GM23338 (cell line): ENCODE results near the gene UBXN4. TPM values are rescaled to one million over a fixed set of nuclear protein-coding genes. Genes with fewer than 3 reads are reported as not detected.

Experiments used
- ATAC-seq: fragments of 200-7000 bp; cut with Tn5 transposase; 3 replicates; pipeline ENCODE4 v1.9.1; 2020
- DNase-seq: peaks from one replicate; pipeline ENCODE4 v3.0.0-alpha.2; 2015; ENCODE audit warnings: low spot score
- H2AFZ ChIP-seq: fragments of 200-600 bp; sonication (generic); 2 replicates; pipeline ENCODE4 v1.8.0; 2016; ENCODE audit warnings: antibody characterized with exemption, mild to moderate bottlenecking, moderate library complexity
- H3F3A ChIP-seq: fragments of 200-600 bp; sonication (generic); replicated peaks from 2 replicates; pipeline ENCODE4 v1.8.0; 2017; ENCODE audit warnings: antibody characterized with exemption, mixed run types, low read depth
- H3K27ac ChIP-seq: fragments of 200-600 bp; sonication (generic); 2 replicates; pipeline ENCODE4 v1.6.1; 2016; ENCODE audit warnings: low read depth
- H3K27me3 ChIP-seq: fragments of 200-600 bp; sonication (generic); 2 replicates; pipeline ENCODE4 v1.8.0; 2016; ENCODE audit warnings: mild to moderate bottlenecking, mixed run types, moderate library complexity; ENCODE audit not compliant: insufficient read depth
- H3K36me3 ChIP-seq: fragments of 200-600 bp; sonication (generic); 2 replicates; pipeline ENCODE4 v1.8.0; 2016; ENCODE audit warnings: mild to moderate bottlenecking; ENCODE audit not compliant: insufficient read depth
- H3K4me1 ChIP-seq: fragments of 200-600 bp; sonication (generic); 2 replicates; pipeline ENCODE4 v1.8.0; 2016; ENCODE audit warnings: mild to moderate bottlenecking, moderate library complexity; ENCODE audit not compliant: insufficient read depth
- H3K4me2 ChIP-seq: fragments of 200-600 bp; sonication (generic); 2 replicates; pipeline ENCODE4 v1.7.1; 2017; ENCODE audit warnings: mixed run types
- H3K4me3 ChIP-seq: fragments of 200-600 bp; sonication (generic); 2 replicates; pipeline ENCODE4 v1.6.1; 2016; ENCODE audit warnings: mixed run types
- H3K79me2 ChIP-seq: fragments of 200-600 bp; sonication (generic); replicated peaks from 2 replicates; pipeline ENCODE4 v1.8.0; 2017; ENCODE audit warnings: mild to moderate bottlenecking; ENCODE audit not compliant: insufficient read depth
- H3K9me2 ChIP-seq: fragments of 200-600 bp; sonication (generic); 2 replicates; pipeline ENCODE4 v1.8.0; 2017; ENCODE audit not compliant: insufficient read depth
- H4K20me1 ChIP-seq: fragments of 200-600 bp; sonication (generic); replicated peaks from 2 replicates; pipeline ENCODE4 v1.8.0; 2017; ENCODE audit warnings: mild to moderate bottlenecking; ENCODE audit not compliant: insufficient read depth
- H3K27ac Mint-ChIP-seq: 2 replicates; pipeline ENCODE4 v1.8.0; 2020; ENCODE audit warnings: inconsistent platforms, mild to moderate bottlenecking, moderate library complexity, mixed read lengths
- H3K27me3 Mint-ChIP-seq: 3 replicates; pipeline ENCODE4 v1.8.0; 2022; ENCODE audit warnings: low read depth, mild to moderate bottlenecking, moderate library complexity, mixed read lengths, inconsistent platforms; ENCODE audit not compliant: insufficient read depth, poor library complexity
- H3K36me3 Mint-ChIP-seq: 3 replicates; pipeline ENCODE4 v1.8.0; 2021; ENCODE audit warnings: low read depth, mild to moderate bottlenecking, inconsistent platforms, moderate library complexity, mixed read lengths
- H3K4me1 Mint-ChIP-seq: 3 replicates; pipeline ENCODE4 v1.8.0; 2020; ENCODE audit warnings: mild to moderate bottlenecking, inconsistent platforms, mixed read lengths
- H3K4me3 Mint-ChIP-seq: 3 replicates; pipeline ENCODE4 v1.8.0; 2021; ENCODE audit warnings: moderate library complexity, mild to moderate bottlenecking, inconsistent platforms, mixed read lengths
- H3K9me3 Mint-ChIP-seq: 3 replicates; pipeline ENCODE4 v1.8.0; 2020; ENCODE audit warnings: moderate library complexity, mild to moderate bottlenecking, inconsistent platforms, mixed read lengths
- JUNB ChIP-seq: IDR thresholded peaks from one replicate; pipeline ENCODE4 v1.6.1; 2016; ENCODE audit warnings: antibody characterized with exemption; ENCODE audit not compliant: unreplicated experiment
- STAT1 ChIP-seq: IDR thresholded peaks from one replicate; pipeline ENCODE4 v1.6.1; 2016; ENCODE audit warnings: antibody characterized with exemption; ENCODE audit not compliant: unreplicated experiment
- polyA plus RNA-seq: library from polyadenylated mRNA; unstranded; fragments of >200 nt; fragmentation: Nextera tagmentation; extraction: Ambion mirVana; gene quantifications from 2 replicates; pipeline ENCODE4 v1.2.1, GENCODE V29; 2016
- total RNA-seq: library from RNA; depleted of rRNA; stranded (reverse); fragments of >200 nt; shearing (Covaris generic); gene quantifications from 2 replicates; pipeline ENCODE4 v1.2.3, GENCODE V29; 2014
- TF ChIP-seq, protein P1 (sequence below): fragments of 250-450 bp; sonication (Bioruptor Pico); IDR thresholded peaks from 2 replicates; pipeline ENCODE4 v1.5.0; 2020; ENCODE audit warnings: mild to moderate bottlenecking, moderate library complexity

The UBXN4 gene
- total and polyA plus RNA-seq, 2 experiments from 2014 or later, result 57.6 to 226 TPM

DNA sequence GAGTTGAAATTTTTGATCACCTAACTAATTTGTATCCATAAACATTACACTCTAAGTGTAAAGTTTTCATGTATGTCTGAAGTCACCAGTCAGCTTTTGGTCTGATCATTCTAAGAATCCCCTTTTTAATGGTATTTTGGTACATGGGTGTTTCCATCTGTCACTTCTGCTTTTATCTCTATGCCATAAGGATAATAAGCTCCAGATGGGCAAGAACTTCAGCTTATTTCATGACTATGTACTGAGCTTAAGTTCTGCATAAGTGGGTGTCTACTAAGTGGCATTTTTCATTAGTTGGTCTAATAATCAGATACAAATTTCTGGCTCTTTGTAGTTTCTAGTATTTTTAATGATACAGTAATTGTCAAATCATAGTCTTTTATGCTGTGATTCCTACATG is 20.4 kb downstream of the UBXN4 start (continued):
- TF ChIP-seq, protein P1, sequence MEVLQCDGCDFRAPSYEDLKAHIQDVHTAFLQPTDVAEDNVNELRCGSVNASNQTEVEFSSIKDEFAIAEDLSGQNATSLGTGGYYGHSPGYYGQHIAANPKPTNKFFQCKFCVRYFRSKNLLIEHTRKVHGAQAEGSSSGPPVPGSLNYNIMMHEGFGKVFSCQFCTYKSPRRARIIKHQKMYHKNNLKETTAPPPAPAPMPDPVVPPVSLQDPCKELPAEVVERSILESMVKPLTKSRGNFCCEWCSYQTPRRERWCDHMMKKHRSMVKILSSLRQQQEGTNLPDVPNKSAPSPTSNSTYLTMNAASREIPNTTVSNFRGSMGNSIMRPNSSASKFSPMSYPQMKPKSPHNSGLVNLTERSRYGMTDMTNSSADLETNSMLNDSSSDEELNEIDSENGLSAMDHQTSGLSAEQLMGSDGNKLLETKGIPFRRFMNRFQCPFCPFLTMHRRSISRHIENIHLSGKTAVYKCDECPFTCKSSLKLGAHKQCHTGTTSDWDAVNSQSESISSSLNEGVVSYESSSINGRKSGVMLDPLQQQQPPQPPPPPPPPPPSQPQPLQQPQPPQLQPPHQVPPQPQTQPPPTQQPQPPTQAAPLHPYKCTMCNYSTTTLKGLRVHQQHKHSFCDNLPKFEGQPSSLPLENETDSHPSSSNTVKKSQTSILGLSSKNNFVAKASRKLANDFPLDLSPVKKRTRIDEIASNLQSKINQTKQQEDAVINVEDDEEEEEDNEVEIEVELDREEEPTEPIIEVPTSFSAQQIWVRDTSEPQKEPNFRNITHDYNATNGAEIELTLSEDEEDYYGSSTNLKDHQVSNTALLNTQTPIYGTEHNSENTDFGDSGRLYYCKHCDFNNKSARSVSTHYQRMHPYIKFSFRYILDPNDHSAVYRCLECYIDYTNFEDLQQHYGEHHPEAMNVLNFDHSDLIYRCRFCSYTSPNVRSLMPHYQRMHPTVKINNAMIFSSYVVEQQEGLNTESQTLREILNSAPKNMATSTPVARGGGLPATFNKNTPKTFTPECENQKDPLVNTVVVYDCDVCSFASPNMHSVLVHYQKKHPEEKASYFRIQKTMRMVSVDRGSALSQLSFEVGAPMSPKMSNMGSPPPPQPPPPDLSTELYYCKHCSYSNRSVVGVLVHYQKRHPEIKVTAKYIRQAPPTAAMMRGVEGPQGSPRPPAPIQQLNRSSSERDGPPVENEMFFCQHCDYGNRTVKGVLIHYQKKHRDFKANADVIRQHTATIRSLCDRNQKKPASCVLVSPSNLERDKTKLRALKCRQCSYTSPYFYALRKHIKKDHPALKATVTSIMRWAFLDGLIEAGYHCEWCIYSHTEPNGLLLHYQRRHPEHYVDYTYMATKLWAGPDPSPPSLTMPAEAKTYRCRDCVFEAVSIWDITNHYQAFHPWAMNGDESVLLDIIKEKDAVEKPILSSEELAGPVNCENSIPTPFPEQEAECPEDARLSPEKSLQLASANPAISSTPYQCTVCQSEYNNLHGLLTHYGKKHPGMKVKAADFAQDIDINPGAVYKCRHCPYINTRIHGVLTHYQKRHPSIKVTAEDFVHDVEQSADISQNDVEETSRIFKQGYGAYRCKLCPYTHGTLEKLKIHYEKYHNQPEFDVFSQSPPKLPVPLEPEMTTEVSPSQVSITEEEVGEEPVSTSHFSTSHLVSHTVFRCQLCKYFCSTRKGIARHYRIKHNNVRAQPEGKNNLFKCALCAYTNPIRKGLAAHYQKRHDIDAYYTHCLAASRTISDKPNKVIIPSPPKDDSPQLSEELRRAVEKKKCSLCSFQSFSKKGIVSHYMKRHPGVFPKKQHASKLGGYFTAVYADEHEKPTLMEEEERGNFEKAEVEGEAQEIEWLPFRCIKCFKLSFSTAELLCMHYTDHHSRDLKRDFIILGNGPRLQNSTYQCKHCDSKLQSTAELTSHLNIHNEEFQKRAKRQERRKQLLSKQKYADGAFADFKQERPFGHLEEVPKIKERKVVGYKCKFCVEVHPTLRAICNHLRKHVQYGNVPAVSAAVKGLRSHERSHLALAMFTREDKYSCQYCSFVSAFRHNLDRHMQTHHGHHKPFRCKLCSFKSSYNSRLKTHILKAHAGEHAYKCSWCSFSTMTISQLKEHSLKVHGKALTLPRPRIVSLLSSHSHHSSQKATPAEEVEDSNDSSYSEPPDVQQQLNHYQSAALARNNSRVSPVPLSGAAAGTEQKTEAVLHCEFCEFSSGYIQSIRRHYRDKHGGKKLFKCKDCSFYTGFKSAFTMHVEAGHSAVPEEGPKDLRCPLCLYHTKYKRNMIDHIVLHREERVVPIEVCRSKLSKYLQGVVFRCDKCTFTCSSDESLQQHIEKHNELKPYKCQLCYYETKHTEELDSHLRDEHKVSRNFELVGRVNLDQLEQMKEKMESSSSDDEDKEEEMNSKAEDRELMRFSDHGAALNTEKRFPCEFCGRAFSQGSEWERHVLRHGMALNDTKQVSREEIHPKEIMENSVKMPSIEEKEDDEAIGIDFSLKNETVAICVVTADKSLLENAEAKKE, result no peak
- TF ChIP-seq STAT1, result no peak

DNA sequence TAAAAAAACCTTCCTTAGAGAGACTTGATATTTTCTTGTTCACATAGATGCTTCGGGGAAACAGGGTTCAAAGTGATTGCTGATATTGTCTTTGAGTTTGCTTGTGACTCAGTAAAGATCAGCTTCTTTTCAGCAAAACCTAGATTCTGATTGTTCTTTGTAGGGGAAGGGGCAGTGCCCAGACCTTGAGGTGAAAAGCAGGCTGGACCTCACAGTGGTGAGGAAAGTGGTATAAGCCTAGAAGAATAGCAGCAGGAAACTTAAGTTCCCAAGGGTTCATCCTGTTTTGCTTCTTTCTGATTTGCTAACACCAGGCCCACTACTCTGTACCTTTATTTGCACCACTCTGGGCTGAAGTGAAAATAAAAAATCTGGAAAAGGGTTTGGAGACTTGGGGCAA is 20.9 kb downstream of the UBXN4 start:
- no peak overlapping the region for H2AFZ ChIP-seq
- 0 out of 2 replicates have a peak, but pooled peaks cover 2% of the 10 kb centered on the region for H3F3A ChIP-seq
- H3K4me1 ChIP-seq, result no peaks in the 10 kb centered on the region
- H3K36me3 ChIP-seq, result peaks cover 66% of the 10 kb centered on the region
- Mint-ChIP-seq H3K4me3 (no peak overlapping the region), H3K27ac (no peak overlapping the region), H3K4me1 (no peaks in the 10 kb centered on the region), H3K36me3 (peaks cover 70% of the 10 kb centered on the region), H3K9me3 (no peaks in the 10 kb centered on the region), H3K27me3 (no peaks in the 10 kb centered on the region)
- no peak overlapping the region for H3K4me2 ChIP-seq
- H3K27me3 ChIP-seq, result no peaks in the 10 kb centered on the region
- H4K20me1 ChIP-seq, result peaks cover 7% of the 10 kb centered on the region; the same call in 1 of the 2 replicates
- no peak overlapping the region for H3K4me3 ChIP-seq
- DNase-seq, result no peak
- no peak overlapping the region for H3K27ac ChIP-seq
- H3K79me2 ChIP-seq, result no peaks in the 10 kb centered on the region; the same call in none of the 2 replicates
- H3K9me2 ChIP-seq, result no peaks in the 10 kb centered on the region
- TF ChIP-seq STAT1 (no peak), JUNB (no peak)
- TF ChIP-seq, protein P1, result no peak
- ATAC-seq, result no peak
